ENCODE data around the gene CLEC4G.

GRCh38 chr19:7680606-7681339 is 51.1 kb downstream of the CLEC4G start, which contains the start of gene TRAPPC5:
- TF ChIP-seq ZFX (IDR thresholded peaks at IDR 0.05) = peak; percentile 51; the same call in 1 of the 2 replicates
- TF ChIP-seq, protein P1, sequence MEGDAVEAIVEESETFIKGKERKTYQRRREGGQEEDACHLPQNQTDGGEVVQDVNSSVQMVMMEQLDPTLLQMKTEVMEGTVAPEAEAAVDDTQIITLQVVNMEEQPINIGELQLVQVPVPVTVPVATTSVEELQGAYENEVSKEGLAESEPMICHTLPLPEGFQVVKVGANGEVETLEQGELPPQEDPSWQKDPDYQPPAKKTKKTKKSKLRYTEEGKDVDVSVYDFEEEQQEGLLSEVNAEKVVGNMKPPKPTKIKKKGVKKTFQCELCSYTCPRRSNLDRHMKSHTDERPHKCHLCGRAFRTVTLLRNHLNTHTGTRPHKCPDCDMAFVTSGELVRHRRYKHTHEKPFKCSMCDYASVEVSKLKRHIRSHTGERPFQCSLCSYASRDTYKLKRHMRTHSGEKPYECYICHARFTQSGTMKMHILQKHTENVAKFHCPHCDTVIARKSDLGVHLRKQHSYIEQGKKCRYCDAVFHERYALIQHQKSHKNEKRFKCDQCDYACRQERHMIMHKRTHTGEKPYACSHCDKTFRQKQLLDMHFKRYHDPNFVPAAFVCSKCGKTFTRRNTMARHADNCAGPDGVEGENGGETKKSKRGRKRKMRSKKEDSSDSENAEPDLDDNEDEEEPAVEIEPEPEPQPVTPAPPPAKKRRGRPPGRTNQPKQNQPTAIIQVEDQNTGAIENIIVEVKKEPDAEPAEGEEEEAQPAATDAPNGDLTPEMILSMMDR (conservative IDR thresholded peaks at IDR 0.05) = peak; percentile 99

All from C4-2B (cell line).